RWPE1 (cell line): ENCODE data around the gene DCAKD.

Experiments used
- CTCF ChIA-PET: fragments of 350-600 bp; sonication (Branson Sonifier 250); formaldehyde crosslinking; extraction: SDS; loops from one replicate; lab custom pipeline; 2021; lab: Yijun Ruan, JAX
- POLR2A ChIA-PET: fragments of 400-600 bp; formaldehyde crosslinking; extraction: SDS; loops from one replicate; lab custom pipeline; 2020; ENCODE audit warnings: antibody characterized with exemption; ENCODE audit not compliant: low non-redundant PET; lab: Yijun Ruan, JAX
- DNase-seq: peaks from one replicate; pipeline ENCODE4 v3.0.0; 2012; ENCODE audit warnings: low spot score
- H3K27ac ChIP-seq: fragments of 450-650 bp; 2 replicates; pipeline ENCODE4 v1.5.1; 2017
- CTCF ChIP-seq: fragments of 450-650 bp; conservative IDR thresholded peaks from 2 replicates; pipeline ENCODE4 v1.5.1; 2017; ENCODE audit warnings: low read depth, mild to moderate bottlenecking

The DCAKD gene

GRCh38 chr17:45035848-45036247 is 15.6 kb downstream of the DCAKD start:
- POLR2A ChIA-PET: no interaction called here
- DNase-seq: no peak
- CTCF ChIA-PET: interaction anchor here (0.6 to 1.1 kb wide), 3 partner anchors 14 to 44 kb away, joined by 3 to 5 read pairs (median 4); no protein-coding TSS in a partner anchor
- H3K27ac ChIP-seq: peak overlapping the region; percentile 1; the same call in 1 of the 2 replicates
- no peak for TF ChIP-seq CTCF

GRCh38 chr17:45034599-45034998 is 16.8 kb downstream of the DCAKD start:
- CTCF ChIA-PET: interaction anchor here (1.0 to 1.1 kb wide), 2 partner anchors 12 to 115 kb away, joined by 3 to 9 read pairs; no protein-coding TSS in a partner anchor
- peak overlapping the region; percentile 23 for H3K27ac ChIP-seq
- no peak for DNase-seq
- no peak for TF ChIP-seq CTCF
- POLR2A ChIA-PET: interaction anchor here (0.5 kb wide), 1 partner anchor 10 kb away, joined by 7 read pairs; no protein-coding TSS in a partner anchor

- H3K27ac ChIP-seq: peak overlapping the region; percentile 36
- TF ChIP-seq CTCF: no peak
- DNase-seq: no peak
- CTCF ChIA-PET: interaction anchor here (1.7 to 1.9 kb wide), 2 partner anchors 10 to 67 kb away, joined by 4 to 9 read pairs; no protein-coding TSS in a partner anchor
- POLR2A ChIA-PET: no interaction called here
Observed at GRCh38 chr17:45032174-45032541, 19.3 kb downstream of the DCAKD start.

- ChIA-PET CTCF (interaction anchor here (1.7 to 1.9 kb wide), 2 partner anchors 9 to 67 kb away, joined by 4 to 9 read pairs; no protein-coding TSS in a partner anchor), POLR2A (no interaction called here)
- no peak for DNase-seq
- H3K27ac ChIP-seq: peak overlapping the region; percentile 36
- TF ChIP-seq CTCF: no peak
Observed at GRCh38 chr17:45031231-45032173, 19.9 kb downstream of the DCAKD start.

- no peak for TF ChIP-seq CTCF
- ChIA-PET POLR2A (no interaction called here), CTCF (no interaction called here)
Observed at GRCh38 chr17:45030733-45031132, 20.7 kb downstream of the DCAKD start.

GRCh38 chr17:45029758-45030423 is 21.5 kb downstream of the DCAKD start:
- ChIA-PET CTCF (no interaction called here), POLR2A (no interaction called here)
- DNase-seq: no peak
- peak overlapping the region; percentile 20 for H3K27ac ChIP-seq
- TF ChIP-seq CTCF: no peak

More at GRCh38 chr17:45030733-45031132, 20.7 kb downstream of the DCAKD start:
- H3K27ac ChIP-seq: peak overlapping the region; percentile 20
- no peak for DNase-seq
